Adrenal gland (tissue), 5 donors: ENCODE results near the gene CARMIL3.
"Not testable (repeated sequence)": the region's sequence is repeated elsewhere in the genome, so short reads cannot be mapped to it uniquely, and the experiment has no call there.

Source experiments
- POLR2A ChIP-seq, 2 donors: fragments of 450-650 bp; IDR thresholded peaks; one replicate each; pipeline ENCODE4 v1.6.1; 2017; ENCODE audit warnings: antibody characterized with exemption in 2 of 2, mild to moderate bottlenecking in 2 of 2, moderate library complexity in 1 of 2
- TF ChIP-seq, protein P1 (sequence below), 6 experiments: fragments of 450-650 bp in 4 of 6; fragments of 200-600 bp in 2 of 6; sonication (generic) in 1 of 6; IDR thresholded peaks; 1 replicate in 5 of 6; 2 replicates in 1 of 6; pipeline versions ENCODE4 v1.5.1 to v1.8.0; 2016 to 2021; ENCODE audit warnings: antibody characterized with exemption in 6 of 6, mild to moderate bottlenecking in 2 of 6, moderate library complexity in 1 of 6
- donor health status: DM: no; HTN: no; CAD: no.

DNA sequence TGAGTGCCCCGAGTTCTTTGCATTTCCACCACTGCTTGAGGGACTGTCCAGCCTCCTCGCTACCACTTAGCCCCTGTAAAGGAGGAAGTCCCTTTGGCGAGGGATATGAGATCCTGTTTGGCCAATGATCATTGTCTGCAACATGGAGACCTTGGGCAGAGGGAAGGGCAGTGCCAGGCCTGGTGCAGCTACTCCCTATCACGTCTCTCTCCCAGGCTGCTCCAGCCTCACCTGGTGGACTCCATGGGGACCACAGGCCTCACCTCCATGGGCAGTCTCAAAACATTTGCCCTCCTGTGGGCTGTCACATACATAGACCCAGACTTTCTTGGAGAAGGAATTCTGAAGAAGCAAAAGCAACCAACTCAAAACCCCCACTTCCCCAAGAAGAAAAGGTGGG is 16.0 kb upstream of the CARMIL3 start:
- TF ChIP-seq, protein P1, sequence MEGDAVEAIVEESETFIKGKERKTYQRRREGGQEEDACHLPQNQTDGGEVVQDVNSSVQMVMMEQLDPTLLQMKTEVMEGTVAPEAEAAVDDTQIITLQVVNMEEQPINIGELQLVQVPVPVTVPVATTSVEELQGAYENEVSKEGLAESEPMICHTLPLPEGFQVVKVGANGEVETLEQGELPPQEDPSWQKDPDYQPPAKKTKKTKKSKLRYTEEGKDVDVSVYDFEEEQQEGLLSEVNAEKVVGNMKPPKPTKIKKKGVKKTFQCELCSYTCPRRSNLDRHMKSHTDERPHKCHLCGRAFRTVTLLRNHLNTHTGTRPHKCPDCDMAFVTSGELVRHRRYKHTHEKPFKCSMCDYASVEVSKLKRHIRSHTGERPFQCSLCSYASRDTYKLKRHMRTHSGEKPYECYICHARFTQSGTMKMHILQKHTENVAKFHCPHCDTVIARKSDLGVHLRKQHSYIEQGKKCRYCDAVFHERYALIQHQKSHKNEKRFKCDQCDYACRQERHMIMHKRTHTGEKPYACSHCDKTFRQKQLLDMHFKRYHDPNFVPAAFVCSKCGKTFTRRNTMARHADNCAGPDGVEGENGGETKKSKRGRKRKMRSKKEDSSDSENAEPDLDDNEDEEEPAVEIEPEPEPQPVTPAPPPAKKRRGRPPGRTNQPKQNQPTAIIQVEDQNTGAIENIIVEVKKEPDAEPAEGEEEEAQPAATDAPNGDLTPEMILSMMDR (IDR thresholded peaks at IDR 0.05): peak in 1 of 6 experiments; percentile 12
- not testable (repeated sequence) for TF ChIP-seq POLR2A (IDR thresholded peaks at IDR 0.05)
